Activated CD4-positive, alpha-beta T cell treated with anti-CD3 and anti-CD28 coated beads, Interleukin-2, amount 50 U/mL, for 1 hour (primary cell): Measurements from ENCODE around the gene RGS14.
"Not testable (repeated sequence)": the region's sequence is repeated elsewhere in the genome, so short reads cannot be mapped to it uniquely, and the experiment has no call there.

Experiments used
- DNase-seq: peaks from one replicate; pipeline ENCODE4 v3.0.0-alpha.2; 2020

The RGS14 gene

DNA sequence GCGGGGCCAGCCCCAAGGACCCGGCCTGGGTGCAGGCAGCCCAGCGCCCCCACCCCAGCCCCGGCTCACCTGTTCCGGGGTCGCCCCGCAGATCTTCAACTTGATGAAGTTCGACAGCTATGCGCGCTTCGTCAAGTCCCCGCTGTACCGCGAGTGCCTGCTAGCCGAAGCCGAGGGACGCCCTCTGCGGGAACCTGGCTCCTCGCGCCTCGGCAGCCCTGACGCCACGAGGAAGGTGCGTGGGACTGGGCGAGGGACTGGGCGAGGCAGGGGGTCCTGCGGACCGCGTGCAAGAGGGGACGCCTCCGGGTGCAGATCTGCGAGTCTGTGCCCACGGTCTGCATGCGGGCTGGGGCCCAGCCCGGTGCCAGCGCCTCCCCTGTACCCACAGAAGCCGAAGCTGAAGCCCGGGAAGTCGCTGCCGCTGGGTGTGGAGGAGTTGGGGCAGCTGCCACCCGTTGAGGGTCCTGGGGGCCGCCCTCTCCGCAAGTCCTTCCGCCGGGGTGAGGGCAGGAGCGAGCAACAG is 9.7 kb downstream of the RGS14 start:
- no peak for DNase-seq

DNA sequence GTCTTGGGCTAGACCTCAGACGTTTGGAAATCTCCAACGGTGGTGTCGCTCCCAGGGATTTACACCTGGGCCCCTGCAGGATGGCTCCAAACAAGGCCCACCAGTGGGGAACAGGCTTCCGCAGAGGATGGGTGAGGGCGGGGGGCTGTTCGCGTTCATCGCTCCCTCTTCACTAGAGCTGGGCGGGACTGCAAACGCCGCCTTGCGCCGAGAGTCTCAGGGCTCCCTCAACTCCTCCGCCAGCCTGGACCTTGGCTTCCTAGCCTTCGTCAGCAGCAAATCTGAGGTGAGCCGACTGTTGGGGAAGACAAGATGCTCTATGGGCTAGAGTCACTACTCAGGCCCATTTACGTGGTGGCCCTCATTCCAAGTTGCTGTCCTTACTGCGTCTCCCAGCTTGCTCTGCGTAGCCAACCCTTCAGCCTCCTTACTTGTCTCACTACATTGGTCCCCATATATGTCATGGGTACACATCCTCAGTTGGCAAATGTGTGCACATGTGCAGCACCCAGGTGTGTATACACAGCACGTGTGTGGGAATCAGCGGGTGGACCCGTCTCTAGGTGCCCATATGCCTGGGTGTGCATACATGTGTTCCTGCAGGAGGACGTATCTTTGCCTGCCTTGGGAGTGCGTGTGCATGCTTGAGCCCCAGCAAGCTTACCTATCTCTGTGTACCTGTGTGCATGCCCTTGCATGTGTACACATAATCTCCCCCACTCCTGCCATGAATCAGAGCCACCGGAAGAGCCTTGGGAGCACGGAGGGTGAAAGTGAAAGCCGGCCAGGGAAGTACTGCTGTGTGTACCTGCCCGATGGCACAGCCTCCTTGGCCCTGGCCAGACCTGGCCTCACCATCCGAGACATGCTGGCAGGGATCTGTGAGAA is 10.5 kb downstream of the RGS14 start:
- no peak for DNase-seq

DNA sequence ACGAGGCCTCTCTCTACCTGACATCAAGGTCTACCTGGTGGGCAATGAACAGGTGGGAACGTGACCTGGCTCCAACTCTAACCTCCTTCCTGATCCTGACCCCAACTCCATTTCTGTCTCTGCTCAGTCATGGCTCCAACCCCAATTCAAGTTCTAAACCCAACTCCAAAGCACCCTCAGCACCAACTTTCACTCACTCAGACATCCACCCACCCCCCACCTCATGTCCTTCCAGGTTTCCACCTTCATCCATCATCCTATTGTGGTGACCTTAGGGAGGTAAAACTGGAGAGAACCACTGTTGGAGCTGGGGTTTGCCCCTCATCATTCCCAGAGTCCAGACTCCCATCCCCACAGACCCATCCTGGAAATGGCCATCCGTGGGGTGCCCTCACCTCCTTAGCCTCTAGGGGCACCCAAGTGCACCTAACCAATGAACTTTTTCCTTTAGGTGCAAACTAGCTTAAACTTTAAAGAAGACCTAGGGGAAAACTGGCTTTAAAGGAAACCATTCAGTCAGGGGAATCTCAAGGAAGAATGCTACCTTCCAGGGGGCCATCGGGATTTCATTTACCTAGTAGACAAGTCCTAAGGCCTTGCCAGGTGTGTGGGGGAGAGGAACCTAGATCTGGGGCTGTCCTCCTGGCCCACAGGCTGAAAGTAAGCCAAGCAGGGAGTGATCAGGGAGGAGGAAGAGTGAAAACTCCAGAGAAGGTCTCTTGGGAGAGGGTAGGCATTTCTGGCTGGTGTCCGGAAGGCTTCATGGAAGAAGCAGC is 11.3 kb downstream of the RGS14 start:
- peak; percentile 39 for DNase-seq

DNA sequence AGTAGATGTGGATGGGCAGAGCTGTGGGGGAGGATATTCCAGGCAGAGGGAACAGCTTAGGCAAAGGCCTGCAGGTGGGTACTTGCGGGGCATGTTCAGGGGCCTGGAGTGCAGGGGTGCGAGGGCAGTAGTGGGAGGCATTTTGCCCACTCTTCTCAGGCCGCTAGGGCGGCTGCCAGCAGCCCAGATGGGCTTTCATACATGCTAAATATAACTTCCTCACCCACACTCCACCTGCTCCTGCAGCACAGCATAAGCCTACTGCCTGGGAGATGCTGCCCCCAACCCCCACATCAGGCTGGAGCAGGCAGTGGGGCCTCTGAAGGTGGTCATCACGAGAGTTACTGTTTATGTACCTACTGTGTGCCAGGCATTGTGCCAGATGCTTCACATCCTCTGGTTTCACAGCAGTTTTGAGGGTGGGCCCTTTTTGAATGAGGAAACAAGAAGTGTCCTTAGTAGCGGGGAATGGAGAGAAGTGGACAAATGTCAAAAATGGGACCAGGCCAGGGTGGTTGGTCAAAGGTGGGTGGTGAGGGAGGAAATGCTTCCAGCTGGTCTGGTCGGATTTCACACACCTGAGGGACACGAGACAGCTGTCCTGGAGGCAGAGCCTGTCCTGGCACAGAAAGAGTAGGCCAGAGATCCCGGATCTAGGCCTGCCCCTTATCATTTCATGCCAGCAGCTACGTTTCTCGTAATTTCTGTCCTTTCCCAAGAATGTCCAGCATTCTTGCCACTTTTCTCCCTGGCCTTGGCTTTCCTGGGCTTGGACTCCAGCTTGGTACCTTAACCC is 12.1 kb downstream of the RGS14 start:
- no peak for DNase-seq

DNA sequence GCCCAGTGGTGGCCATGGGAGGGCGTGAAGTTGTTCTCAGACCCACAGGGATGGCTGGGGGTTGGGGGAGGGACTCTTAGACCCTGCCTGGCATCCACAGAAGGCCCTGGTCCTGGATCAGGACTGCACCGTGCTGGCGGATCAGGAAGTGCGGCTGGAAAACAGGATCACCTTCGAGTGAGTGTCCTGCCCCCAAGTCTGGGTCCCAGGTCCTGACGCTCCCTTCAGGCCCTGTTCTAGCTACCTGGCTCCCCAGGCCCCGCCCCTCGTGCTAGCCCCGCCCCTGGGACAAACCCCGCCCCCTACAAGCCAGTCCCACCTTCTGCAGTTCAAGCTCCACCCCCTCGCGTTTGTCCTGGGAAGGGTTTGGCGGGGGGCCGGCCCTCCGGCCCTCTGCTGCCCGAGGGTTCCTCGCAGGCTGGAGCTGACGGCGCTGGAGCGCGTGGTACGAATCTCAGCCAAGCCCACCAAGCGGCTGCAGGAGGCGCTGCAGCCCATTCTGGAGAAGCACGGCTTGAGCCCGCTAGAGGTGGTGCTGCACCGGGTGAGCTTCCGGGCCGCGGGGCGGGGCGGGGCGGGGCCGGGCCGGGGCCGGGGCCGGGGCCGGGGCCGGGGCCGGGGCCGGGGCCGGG is 12.9 kb downstream of the RGS14 start:
- peak; percentile 51 for DNase-seq

GRCh38 chr5:177371120-177372033 is 13.7 kb downstream of the RGS14 start:
- no peak for DNase-seq

- peak; percentile 32 for DNase-seq
These were observed 14.5 kb downstream of the RGS14 start for GRCh38 chr5:177372034-177372896.

- no peak for DNase-seq
These were observed 15.2 kb downstream of the RGS14 start for GRCh38 chr5:177372910-177373309.

DNA sequence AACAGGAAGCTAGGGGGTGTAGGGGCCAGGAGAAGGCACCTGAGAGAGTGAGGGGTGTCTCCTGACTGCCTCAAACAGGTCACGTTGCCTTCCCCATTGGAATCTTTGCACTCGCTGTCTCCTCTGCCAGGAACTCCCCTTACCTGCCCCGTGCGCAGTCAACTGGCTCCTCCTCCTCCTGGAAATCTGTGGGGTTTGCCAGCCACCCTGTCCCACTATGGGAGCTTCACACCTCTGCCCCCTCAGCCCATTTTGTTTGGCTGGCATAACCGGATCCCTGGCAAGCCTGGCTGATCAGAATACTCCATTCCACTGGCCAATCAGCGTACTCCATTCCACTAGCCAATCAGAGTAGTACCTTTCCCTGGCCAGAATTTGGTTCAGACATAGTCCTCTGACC is 16.1 kb downstream of the RGS14 start:
- DNase-seq: no peak

- DNase-seq: no peak
These were observed 16.5 kb downstream of the RGS14 start for GRCh38 chr5:177374211-177374610.

DNA sequence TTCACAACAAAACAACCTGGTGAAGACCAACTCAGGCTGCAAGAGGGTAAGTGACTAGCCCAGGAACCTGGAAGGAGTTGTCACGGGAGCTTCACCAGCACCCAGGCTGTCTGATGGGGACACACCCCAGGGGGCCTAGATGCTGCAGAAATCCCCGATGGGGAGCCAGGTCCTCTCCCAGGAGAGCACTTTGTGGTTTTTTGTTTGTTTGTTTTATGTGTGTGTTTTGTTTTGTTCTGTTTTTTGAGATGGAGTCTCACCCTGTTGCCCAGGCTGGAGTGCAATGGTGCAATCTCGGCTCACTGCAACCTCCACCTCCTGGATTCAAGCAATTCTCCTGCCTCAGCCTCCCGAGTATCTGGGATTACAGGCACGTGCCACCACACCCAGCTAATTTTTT is 17.8 kb downstream of the RGS14 start:
- not testable (repeated sequence) for DNase-seq

DNA sequence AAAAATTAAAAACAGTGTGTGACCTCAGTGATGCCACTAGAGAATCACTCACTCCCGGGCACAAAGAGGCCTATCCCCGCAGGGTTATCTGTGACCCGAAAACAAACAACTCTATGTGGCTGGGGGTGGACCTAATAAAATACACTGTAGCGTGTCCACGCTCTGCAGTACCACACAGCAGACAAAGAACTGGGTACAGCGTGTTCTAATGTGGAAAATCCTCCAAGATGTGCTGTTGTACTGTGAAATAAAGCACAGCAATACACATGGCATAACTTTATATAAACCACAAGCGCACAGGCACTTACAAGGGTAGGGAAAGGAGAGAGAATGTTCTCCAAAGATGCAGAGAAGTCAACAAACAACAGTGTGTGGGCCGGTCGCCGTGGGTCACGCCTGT is 18.4 kb downstream of the RGS14 start:
- DNase-seq: no peak

GRCh38 chr5:177377851-177378776 is 20.4 kb downstream of the RGS14 start:
- no peak for DNase-seq

GRCh38 chr5:177378884-177379883 is 21.5 kb downstream of the RGS14 start:
- DNase-seq: no peak

- DNase-seq: no peak
These were observed 23.0 kb downstream of the RGS14 start for GRCh38 chr5:177380805-177381126.

DNA sequence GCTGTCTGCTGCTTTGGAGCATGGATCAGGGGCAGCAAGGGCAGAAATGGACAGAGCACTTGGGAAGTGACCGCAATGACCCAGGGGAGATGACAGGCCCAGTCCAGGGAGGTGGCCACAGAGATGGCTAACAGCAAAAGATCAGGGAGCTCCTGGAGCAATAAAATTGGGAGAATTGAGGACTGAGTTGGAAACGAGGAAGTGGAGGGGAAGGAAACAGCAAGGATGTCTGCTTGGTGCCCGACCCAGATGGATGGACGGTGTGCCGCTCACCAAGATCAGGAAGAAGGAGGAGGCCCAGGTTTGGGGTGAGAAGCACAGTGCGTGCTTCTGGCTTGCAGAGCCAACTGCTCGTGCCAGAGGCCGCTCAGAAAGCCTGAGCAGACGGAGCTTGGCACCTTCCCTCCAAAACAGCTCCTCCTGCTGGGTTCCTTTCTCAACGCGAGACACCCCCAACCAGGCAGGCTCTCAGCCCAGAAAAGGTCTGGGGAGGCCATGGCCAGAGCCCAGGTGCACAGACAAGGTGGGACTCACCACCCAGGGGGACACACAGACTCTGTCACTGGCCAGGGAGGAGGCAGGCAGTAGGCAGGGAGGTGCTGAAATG is 24.8 kb downstream of the RGS14 start:
- DNase-seq: no peak

DNA sequence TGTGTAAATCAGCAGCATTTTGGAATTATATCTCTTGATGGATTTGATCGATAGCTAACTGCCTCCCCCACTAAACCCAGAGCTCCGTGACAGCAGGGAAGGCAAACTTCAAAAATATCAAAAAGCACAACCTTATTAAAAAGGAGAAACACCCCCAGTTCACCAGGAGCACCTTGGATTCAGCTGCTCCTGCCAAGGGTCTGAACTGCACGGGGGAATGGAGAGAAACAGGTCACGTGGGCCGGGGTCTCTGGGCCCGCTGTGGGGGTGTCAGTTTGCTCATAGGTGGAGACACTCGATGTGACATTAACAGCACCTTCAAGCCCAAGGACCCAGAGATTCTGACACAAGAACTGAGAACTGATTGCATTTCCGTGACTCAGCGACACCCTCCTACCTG is 25.5 kb downstream of the RGS14 start:
- DNase-seq: no peak

DNA sequence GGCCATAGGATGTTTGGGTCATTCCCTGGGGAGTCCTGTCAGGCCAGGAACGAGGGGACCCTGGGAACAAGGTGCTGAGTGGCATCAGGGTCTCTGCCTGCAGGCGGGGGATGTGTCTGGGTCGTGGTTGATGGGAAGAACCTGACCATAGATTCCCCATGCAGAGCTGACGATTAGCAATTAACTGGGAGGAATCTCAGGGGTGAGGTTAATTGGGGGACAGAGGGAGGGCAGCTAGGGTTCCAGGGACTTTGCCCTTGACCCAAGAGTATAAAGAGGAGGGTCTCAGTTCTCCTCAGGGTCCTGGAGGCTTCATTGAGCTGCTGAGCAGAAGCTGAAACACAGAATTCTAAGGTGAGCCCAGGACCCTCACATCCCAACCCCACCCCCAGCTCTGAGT is 26.4 kb downstream of the RGS14 start, which contains the start of gene SLC34A1:
Gene SLC34A1 (plus strand): TSS at position 301 of the 400 bp plus-strand sequence. CDS start 1,308 bp downstream, outside the sequence.
- DNase-seq: no peak
